Adipose tissue (tissue), 3 donors: ENCODE data around the gene NOBOX. TPM values are rescaled to one million over a fixed set of nuclear protein-coding genes. Genes with fewer than 3 reads are reported as not detected.
"Not testable (repeated sequence)": the region's sequence is repeated elsewhere in the genome, so short reads cannot be mapped to it uniquely, and the experiment has no call there.

Source experiments
- H3K27ac ChIP-seq: one replicate; pipeline ENCODE4 v1.5.1; 2013; ENCODE audit warnings: low read depth, low read length
- WGBS, 3 donors: extraction: QIAGEN DNeasy Blood & Tissue Kit; methylation state at CpG; one replicate each; pipeline ENCODE4 v1.1.7; 2013; 5-methylcytosine and 5-hydroxymethylcytosine counted together
- polyA plus RNA-seq, 3 donors: library from polyadenylated mRNA; stranded (reverse); fragments of 200-250 nt; gene quantifications; one replicate each; pipeline ENCODE4 v1.2.3, GENCODE V29; 2013
- donor health status: healthy with polysubstance abuse.
- donor health status: Bipolar disorder and iron deficiency.
- donor health status: healthy.

NOBOX gene
- polyA plus RNA-seq, result not detected

DNA sequence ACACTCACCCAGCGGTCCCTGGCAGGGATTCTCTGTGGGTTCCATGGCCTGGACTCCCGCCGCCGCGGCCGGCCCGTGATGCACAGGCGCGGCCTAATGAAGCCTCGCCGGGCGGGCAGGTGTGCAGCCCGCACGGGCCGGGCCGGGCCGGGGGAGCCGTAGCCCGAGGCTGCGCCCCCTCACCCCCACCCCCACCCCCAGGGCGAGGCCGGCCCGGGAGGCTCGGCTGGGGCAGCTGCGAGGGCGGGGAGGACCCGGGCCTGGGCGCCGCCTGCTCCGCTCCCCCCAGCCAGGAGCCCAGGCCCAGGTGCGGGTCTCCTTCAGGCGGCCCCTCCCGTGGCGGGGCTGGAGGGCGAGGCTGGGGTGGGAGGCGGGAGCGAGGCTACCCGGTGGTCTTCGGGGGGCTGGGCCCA lies at the start of gene NOBOX:
Gene NOBOX (minus strand): TSS at position 45 of the 413 bp plus-strand sequence.
- H3K27ac ChIP-seq, result no peak within 1 kb of the TSS
- 94 to 98% (median 95%) methylated on average over 27 to 39 of the region's 39 CpGs for whole genome bisulfite sequencing, 3 donors

DNA sequence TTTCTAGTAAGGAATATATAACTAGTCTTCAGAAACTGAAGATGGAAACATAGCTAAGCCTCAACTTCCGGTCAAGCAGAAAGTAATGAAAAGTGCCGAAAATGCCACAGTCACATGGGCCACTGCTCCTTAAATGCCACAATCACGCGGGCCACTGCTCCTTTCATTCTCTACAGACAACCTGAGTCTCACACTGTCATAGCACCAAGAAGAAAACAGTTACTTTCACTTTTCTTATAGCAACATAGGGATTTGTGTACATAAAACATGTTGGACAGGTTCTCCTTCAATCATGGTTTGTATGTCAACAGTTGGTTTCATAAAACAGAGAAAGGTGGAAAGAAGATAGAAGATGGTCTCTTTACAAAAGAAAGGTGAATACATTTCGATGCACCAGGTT lies 48.6 kb upstream of the NOBOX start:
- WGBS, 3 donors, result 82 to 90% (median 86%) methylated on average over 5 of the region's 5 CpGs

DNA sequence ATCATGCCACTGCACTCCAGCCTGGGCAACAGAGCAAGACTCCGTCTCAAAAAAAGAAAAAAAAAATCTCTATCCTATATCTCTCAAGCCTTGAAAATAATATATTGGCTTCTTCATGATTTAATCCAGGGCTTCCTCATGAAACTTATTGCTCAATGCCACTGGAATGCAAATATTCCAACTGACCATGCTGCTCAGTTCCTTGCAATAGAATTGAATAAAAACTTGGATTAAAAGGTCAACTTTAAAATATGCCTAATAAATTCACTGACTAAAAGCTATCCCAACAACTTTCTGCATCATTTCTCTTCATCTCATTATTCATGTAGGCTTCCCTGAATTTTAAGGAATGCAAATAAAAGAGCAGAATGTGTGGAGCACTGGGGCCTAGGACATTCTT lies 42.1 kb upstream of the NOBOX start:
- H3K27ac ChIP-seq, result no peak overlapping the region
- WGBS, 3 donors, result 60 to 92% (median 80%) methylated on average over 1 of the region's 1 CpG

More for the DNA sequence above, 48.6 kb upstream of the NOBOX start:
- no peak overlapping the region for H3K27ac ChIP-seq

DNA sequence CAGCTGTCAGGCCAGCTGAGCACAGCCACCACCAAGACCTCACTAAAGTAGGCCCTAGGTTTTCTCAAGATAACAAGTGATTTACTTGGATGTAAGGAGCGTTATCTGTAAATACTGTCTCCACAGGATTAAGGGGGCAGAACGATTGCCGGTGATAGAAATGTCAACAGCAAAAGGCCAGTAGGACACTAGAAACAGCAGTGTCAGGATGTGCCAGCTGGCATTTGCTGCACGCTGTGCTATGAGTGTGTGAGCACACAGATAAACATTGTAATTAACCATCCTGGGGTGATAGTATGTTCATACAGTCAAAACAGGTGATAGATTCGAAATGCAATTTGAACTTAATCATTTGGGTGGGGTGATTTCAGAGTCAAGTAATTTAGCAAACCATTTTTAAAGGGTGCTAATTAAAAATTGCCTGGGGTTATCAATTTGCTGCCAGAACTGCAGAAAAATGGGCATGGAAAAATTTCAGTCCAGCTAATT lies 36.3 kb upstream of the NOBOX start:
- WGBS, 3 donors, result 35 to 61% (median 44%) methylated on average over 5 of the region's 5 CpGs
- no peak overlapping the region for H3K27ac ChIP-seq

DNA sequence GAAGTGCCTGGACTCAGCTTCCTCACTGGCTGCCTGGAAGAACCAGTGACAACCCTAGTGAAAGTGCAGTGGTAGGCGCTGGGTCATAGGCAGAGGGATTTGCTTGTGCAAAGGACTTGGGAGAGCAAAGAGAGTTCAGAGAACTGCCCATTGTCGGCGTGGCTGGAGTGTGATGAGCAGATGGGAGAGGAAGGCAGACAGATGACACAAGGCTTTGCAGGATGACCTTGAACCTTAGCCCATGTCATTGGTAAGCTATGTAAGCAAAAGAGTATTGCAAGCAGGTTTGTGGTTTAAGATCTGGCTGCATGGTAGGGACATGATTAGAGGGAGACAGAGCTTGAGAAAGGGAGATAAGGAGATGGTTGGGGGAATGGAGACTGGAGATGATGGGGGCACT lies 35.3 kb upstream of the NOBOX start:
- WGBS, 3 donors, result 86 to 92% (median 86%) methylated on average over 3 of the region's 3 CpGs
- H3K27ac ChIP-seq, result no peak overlapping the region

DNA sequence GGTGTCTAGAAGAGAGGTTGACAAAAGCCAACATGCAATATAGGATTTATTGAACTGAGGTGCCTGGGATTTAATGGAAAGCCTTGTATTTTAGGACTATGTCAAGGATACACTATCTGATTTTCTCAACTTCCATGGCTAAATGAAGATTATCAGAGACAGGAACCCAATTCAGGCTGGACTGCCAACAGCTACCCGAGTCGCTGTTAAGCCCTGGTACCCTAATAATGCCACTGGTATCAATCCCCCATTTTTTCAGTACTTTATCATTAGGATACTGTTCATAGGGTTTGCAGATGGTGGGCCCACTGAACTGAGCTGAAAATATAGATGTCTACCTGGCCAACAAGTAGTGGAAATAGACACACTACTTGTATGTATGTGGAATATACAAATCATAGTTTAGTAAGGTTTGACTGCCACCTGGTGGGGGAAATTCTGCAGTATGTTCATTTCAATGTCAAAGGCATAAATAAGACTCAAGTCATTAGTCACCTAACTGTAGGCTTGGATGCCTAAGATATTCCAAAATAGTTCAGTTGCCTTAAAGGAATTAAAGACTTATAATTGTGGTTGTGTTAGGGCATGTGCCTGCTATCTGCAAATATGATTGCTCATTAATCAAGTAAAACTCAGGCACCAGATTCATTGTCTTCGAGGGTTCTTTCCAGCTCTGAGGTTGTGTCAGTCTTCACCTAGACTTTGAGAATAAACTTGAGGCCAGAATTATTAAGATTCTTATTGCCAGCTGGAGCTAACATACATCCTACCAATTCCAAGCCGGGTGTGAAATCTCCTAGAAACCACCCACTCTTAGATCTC lies 34.1 kb upstream of the NOBOX start:
- no peak overlapping the region for H3K27ac ChIP-seq
- WGBS, 3 donors, result 80 to 86% (median 82%) methylated on average over 4 of the region's 4 CpGs

DNA sequence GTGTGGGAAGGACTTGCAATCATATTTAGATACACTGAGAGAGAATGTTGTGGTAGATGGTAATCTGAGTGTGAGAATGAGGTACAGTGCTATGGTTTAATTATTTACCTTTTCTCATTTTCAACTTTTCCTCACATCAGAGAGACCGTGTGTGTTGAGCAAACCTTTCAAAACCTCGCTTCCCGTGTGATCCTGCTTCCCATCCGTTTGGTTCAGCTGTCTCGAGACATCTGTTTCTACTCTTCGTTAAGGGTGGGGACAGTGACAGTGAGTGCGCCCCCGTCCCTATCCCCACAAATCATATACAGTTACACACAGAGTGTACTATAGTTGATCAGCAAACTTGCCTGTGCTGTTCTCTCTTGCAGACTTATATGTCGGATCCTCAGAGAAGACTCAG lies 33.0 kb upstream of the NOBOX start:
- 53 to 71% (median 65%) methylated on average over 9 of the region's 9 CpGs for WGBS, 3 donors
- H3K27ac ChIP-seq, result no peak overlapping the region

DNA sequence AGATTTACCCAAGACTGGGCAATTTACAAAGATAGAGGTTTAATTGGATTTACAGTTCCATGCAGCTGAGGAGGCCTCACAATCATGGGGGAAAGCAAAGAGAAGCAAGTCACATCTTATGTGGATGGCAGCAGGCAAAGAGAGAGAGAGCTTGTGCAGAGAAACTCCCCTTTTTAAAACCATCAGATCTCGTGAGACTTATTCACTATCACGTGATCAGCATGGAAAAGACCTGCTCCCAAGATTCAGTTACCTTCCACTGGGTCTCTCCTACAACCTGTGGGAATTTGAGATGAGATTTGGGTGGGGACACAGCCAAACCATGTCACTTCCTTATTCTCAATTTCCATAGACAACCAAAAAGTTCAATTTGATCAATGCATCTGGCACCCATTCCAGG lies 24.9 kb upstream of the NOBOX start:
- WGBS, 3 donors, result 62 to 88% (median 84%) methylated on average over 2 of the region's 2 CpGs
- H3K27ac ChIP-seq, result no peak overlapping the region

DNA sequence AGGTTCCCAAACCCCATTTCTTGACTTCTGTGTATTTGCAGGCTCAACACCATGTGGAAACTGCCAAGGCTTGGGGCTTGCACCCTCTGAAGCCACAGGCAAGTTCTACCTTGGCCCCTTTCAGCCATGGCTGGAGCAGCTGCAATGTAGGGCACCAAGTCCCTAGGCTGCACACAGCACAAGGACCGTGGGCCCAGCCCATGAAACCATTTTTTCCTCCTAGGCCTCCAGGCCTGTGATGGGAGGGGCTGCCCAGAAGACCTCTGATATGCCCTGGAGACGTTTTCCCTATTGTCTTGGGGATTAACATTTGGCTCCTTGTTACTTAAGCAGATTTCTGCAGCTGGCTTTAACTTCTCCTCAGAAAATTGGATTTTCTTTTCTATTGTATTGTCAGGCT lies 24.0 kb upstream of the NOBOX start:
- 46 to 64% (median 54%) methylated on average over 2 of the region's 2 CpGs for WGBS, 3 donors
- H3K27ac ChIP-seq, result not testable (repeated sequence)

DNA sequence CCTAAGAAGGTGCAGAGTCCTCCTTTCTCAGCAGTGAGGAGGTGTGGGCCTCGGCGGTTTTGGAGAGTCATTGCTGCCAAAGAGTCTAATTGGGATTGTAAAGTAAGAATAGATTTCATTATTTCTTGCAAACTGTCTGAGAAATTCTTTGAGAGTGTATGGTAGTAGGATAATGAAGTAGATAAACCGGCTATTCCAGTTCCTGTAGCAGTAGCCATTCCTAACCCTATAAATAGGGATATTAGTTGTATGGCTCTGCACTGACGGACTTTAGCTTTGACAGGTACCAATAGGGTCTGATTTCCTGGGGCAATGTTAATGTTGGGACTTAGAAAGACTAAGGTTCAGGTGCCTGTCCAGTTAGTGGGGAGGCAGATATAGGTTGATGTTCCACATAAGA lies 15.4 kb upstream of the NOBOX start:
- not testable (repeated sequence) for H3K27ac ChIP-seq
- WGBS, 3 donors, result 71 to 93% (median 92%) methylated on average over 4 of the region's 4 CpGs

DNA sequence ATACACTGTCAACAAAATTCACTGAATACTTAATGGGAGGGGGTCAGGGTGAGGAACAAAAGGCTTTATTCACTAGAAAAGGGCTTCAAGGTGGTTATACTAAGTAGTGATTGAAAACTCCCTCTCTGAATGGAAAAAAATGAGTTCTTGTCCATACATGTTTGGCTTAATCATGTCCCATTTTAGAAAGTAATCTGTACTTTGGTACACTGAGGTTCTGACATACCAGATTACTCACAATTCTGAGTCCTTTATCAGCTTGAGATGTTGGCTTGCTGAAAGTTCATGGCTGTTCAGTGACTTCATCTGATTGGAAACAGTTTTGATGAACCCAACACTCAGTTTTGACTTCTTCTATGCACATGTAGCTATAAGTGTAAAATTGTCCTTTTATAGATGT lies 12.8 kb upstream of the NOBOX start:
- no peak overlapping the region for H3K27ac ChIP-seq

DNA sequence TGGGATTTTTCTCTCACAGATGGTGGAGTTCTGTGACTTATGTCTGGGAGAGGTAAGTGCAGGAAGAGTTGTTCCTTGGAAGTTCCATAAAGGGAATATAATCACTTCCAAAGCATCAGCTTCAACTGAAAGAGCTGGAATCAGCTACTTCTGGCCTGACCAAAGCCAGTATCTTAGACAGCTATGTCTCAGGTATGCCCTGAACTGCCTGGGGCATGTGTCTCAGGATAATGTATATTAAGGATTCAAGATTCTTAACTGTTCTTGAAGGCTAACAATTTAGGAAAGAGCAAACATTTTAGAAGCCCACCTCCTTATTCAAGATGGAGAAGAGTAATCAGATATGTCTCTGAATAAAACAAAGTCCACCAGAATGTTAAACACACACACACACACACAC lies 12.4 kb upstream of the NOBOX start:
- no peak overlapping the region for H3K27ac ChIP-seq

DNA sequence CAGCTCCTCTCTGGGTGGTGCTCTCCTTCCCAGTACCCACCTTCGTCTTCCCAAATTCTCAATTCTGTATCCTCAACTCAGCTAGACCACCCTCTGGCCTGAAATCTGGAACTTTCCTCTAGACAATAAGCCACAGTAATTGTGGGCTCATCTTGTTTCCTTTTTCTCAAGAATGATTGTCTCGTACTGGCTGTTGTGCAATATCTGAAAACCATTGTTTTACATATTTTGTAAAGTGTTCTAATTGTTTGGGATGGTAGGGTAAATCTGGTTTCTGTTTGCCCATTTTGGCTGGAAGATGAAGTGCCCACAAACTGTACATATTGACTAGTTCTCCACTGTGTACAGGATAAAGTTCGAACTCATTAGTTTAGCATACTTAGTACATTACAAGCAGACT lies 11.3 kb upstream of the NOBOX start:
- WGBS, 3 donors, result 42 to 81% (median 66%) methylated on average over 3 of the region's 3 CpGs
- no peak overlapping the region for H3K27ac ChIP-seq

DNA sequence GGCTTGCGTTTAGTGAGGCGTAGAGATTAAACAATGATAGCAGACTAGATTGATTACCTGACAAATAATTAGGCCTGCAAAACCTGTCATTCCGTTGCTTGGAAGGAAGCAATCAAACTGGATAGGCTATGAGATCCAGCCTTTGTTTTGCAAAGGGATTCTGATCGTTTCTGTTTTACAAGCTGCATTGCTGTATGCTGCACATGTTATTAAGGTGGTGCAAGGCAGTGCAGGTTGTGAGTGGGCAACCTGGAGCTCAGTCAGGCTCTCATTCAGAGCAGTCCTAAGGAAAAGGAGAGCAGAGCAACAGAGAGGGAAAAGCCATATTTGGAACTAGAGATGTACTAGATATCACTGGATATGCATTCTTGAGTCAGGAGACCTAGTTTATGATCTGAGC lies 6.9 kb upstream of the NOBOX start:
- 19 to 38% (median 19%) methylated on average over 4 of the region's 4 CpGs for WGBS, 3 donors
- no peak overlapping the region for H3K27ac ChIP-seq

DNA sequence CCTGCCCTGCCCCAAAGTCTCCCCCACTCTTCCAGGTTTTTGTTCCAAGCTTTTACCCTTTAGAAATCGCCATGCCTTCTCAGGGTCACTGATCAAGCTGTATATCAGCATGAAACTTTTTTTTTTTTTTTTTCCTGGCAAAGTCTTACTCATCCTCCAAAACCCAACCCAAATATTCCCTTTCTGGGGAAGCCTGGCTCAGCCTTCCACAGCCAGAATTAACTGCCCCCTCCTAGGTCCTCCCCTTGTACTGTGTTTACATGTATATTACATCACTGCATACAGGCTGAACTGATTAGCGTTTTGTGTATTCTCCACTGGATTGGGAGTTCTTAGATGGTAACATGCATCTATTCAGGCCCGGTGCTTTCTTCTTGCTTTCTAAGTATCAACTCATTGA lies 4.6 kb upstream of the NOBOX start:
- 65 to 76% (median 71%) methylated on average over 3 of the region's 3 CpGs for WGBS, 3 donors
- no peak overlapping the region for H3K27ac ChIP-seq

DNA sequence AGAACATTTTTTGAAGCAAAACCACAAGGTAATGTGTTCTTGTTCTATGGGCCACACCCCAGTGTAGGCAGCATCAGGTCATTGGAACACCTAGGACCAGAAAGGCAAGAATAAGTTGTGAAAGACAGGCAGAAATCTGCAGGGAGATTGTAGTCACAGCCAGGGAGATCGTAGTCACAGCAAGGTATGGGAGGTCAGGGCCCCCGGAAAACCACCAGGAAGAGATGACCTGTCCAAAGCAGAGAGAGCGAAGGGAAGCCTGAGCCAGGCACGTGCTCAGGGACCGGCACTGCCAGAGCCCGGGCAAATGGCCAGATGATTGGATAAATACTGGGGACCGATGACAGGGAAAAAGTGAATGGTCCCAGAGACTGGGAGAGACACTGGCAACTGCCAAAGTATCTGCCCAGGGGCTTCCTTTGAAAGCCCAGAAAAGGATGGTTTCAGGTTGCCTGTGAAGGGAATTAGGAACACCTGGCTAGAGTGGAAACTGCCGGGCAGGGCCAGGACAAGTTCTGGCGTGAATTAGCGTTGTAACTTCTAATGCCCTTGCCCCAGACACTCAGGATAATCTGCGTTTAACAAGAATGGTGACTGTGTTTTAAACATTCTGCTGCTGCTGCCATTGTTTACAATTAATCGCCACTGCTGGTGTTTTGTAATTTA lies 3.9 kb upstream of the NOBOX start:
- H3K27ac ChIP-seq, result no peak overlapping the region
- 55 to 69% (median 60%) methylated on average over 12 of the region's 12 CpGs for WGBS, 3 donors

DNA sequence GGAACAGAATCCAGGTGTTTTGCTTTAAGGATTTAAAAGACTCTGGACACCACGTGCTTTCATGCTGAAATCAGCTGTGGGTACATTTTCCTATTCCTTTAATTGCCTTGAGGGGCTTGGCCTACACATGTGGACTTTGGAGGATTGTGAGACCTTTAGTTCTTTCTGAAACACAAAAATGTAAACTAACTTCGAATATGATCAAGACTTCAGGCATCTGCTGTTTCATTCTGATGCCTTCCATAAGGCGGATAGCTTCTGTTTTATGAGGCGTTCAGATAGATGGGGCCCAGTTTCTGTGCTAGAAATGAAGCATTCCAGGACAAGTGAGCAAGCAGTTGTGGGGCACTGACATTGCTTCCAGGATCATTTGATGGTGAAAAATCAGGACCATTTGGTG lies 1.5 kb upstream of the NOBOX start:
- 77 to 81% (median 79%) methylated on average over 4 of the region's 4 CpGs for WGBS, 3 donors
- no peak overlapping the region for H3K27ac ChIP-seq

DNA sequence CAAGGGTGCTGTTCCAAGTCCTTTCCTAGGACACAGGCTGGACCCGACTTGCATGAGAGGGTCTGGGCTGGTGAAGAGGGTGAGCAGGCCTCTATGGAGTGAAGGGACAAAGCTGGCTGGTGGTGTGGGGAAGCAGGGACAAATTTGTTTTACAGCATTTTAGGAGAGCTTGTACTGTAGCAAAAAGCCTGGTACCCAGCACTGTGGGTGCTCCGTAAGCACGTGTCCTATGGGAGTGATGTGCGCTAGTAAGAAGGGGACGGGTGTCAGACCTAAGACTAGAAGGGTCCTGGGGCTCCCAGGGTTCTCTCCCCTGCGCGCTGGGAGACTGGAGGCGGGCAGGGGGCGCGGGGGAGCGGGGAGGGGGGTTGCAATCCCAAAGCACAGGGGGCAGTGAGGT lies 391 bp downstream of the NOBOX start:
- H3K27ac ChIP-seq, result no peak overlapping the region
- 90 to 95% (median 95%) methylated on average over 11 of the region's 11 CpGs for WGBS, 3 donors

DNA sequence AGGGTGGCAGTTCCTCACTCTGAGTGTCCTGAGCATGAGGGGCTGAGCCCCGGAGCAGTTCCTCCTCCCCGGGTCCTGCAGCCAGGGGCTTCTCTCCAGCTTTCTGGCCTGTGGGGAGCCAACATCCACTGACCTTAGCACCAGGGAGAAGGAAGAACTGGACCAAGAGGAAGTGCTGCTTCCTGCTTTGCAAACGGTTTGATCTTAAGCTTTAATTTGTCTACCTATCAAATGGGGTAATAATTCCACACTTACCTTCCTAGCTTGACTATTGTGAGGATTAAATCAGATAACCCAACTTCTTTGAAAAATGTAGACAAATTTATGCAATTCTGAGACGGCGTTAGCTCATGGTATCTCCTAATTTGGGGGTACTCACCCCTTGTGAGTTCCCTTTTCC lies 2.0 kb downstream of the NOBOX start:
- H3K27ac ChIP-seq, result no peak overlapping the region
- WGBS, 3 donors, result 41 to 66% (median 58%) methylated on average over 5 of the region's 5 CpGs

DNA sequence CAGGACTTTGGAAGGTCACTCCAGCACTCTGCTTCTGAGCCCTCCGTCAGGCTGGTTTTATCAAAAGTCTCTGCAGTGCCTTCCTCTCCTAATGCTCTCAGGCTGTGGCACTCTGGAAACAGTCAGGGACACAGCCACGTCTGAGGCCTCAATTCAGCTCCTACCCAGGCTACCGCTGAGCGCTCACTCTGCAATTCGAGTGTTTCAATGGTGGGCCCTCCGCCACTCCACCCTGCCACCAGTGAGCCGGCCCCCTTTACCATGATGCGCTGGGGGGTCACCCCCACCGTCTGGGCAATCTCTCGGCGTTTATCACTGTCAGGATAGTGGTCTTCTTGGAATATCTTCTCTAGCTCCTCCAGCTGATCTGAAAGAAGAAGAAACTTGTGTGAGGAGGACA lies 3.5 kb downstream of the NOBOX start:
- 79 to 91% (median 88%) methylated on average over 11 of the region's 11 CpGs for WGBS, 3 donors
- no peak overlapping the region for H3K27ac ChIP-seq
